Stimulated activated CD8-positive, alpha-beta memory T cell treated with anti-CD3 and anti-CD28 coated beads, Interleukin-2, amount 100 ng/mL, for 1 hour (primary cell): ENCODE measurements around the gene SPOCK2.

Experiments
- DNase-seq, 2 donors: peaks; one replicate each; pipeline ENCODE4 v3.0.0-alpha.2; 2020; ENCODE audit warnings: low read depth in 2 of 2

Gene SPOCK2

DNA sequence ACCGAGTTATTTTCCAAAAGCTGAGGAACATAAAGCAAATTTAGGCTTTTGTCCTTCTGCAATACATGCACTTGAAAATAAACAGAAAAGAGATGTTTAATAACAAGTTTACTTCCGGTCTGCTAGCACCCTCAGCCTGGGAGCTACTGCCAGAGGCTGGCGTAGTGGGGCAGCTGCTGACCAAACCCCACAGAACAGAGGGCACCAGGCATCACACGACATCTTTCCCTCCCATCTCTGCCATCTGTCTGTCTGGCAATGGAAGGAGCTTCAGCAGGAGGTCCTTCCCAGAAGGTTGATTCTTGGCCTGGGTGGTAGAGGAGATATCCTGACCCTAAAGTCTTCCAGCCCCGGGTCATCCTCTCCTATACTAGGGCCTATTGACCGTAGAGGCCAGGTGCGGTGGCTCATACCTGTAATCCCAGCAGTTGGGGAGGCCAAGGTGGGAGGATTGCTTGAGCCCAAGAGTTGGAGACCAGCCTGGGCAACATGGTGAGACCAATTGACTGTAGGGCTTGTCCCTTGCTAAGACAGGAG, 76.3 kb downstream of the SPOCK2 start:
- no peak for DNase-seq

DNA sequence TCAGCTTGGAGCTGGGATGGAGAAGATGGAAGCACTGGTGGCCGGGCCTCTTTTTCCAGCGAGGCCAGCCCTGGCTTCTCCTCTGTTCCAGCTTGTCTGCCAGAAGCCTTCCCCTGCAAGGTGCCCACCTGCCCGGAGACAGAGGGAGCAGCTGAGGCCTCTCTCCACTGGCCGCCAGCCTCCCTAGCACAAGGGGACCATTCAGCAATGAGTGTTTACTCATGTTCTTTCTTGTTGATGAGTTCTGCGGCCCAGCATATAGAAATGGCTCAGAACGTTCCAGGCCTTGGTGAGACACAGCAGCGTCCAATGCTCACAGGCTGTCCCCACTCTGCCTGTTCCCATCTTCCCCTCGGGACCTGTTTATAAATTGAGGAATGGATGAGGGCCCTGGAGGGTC, 76.9 kb downstream of the SPOCK2 start:
- DNase-seq: no peak

- no peak for DNase-seq
These were observed 77.3 kb downstream of the SPOCK2 start for GRCh38 chr10:72011016-72011415.

DNA sequence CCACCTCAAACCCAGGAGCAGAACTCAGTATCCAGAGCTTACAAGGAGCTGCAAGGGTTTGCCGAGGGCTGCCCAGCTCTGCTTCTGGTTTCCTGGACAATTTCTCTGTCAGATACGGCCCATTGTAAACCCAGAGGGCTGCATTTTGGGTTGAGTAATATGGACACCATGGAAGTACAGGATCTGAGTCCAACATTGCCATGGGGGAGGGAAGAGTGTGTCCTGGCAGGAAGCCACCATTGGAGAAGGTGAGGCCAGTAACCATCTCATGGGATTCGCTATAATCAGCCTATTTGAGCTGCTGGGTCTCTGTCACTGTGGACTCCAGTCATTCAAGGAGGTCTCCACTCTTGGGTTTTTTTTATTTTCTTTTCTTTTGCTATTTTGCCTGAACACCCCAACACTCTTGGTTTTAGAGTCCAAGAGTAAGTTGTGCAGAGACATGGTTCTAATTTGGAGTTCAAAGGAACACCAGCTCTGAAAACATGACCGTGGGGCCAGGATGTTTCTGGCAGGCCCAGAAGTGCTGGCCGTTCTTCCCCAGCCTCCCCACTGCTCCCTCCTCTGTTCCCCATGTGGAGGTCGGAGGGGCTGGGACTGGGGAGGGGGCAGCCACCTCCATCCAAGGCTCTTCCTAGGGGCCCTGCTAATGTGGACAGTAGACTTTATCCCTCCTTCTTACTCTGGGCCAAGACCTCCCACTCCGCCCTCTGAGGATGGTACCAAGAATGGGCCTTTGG, 77.9 kb downstream of the SPOCK2 start:
- no peak for DNase-seq

DNA sequence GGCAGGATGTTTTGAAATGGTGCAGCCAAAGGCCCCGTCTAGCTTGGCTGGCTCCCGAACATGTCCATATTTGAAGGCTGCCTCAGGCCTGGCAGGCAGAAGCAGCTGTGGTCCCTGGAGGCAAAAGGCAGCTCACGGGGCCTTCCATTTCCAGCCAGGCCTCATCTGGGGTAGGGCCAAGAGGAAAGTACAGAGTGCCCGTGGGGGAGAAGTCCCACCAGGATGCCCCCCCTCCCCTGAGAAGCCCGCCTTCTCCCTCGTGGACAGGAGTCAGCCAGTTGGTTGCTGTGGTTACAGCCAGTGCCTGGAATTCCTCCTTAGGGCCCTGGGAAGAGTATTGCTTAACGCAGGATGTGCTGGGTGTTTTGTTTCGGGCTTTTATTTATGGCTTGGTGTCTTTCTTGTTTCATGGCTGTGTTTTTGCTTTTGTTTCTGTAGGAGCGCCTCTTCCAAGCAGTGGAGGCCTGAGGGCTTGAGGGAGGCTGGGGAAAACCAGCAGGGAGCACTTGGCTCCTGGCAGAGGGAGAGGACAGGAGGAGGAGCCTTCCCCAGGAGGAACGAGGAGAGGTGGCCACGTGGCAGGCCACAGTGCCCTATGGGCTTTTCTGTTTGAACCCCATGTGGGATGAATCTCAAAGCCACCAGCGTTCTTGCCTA, 78.8 kb downstream of the SPOCK2 start:
- DNase-seq: no peak

DNA sequence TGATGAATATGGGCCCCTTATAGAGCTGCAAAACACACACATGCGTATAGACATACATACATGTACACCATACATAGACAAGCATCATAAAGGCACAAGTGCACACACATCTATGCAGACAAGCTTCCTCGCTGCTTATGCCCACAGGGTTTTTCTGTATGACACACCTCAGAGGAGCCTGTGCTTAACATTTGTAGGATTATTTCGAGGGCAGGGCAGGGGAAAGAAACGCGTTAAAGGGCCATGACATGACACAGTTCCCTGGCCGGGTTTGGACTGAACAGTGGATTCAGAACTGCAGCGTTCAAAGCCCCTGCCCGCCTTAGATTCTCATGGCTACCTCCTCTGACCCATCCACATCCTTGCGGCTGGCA, 79.3 kb downstream of the SPOCK2 start:
- DNase-seq: no peak
